GM19467 (cell line): ENCODE results near the gene PLXNA3.

ENCODE experiments used
- ATAC-seq: cut with Tn5 transposase; IDR thresholded peaks from one replicate; pipeline ENCODE4 v1.9.1; 2021; ENCODE audit warnings: mild to moderate bottlenecking, moderate library complexity; ENCODE audit not compliant: unreplicated experiment

PLXNA3 gene

GRCh38 chrX:154434394-154435168 lies 23.5 kb upstream of the PLXNA3 start:
- ATAC-seq = no peak

- no peak for ATAC-seq
Observed at GRCh38 chrX:154435171-154435733, 22.8 kb upstream of the PLXNA3 start.

- ATAC-seq = no peak
Observed at GRCh38 chrX:154436374-154436982, 21.6 kb upstream of the PLXNA3 start.

GRCh38 chrX:154436983-154437752 lies 20.9 kb upstream of the PLXNA3 start, which contains the start of gene GDI1:
Gene GDI1, plus strand, starts transcription at chrX:154437154. Its CDS starts 101 bp downstream, at chrX:154437255.
- ATAC-seq = no peak

GRCh38 chrX:154437971-154438893 lies 19.8 kb upstream of the PLXNA3 start:
- no peak for ATAC-seq

- ATAC-seq = no peak
Observed at GRCh38 chrX:154439841-154440240, 18.2 kb upstream of the PLXNA3 start.

GRCh38 chrX:154440623-154441357 lies 17.3 kb upstream of the PLXNA3 start:
- ATAC-seq = no peak

GRCh38 chrX:154441564-154441963 lies 16.5 kb upstream of the PLXNA3 start:
- ATAC-seq = no peak

GRCh38 chrX:154441984-154442707 lies 15.9 kb upstream of the PLXNA3 start:
- ATAC-seq = no peak

GRCh38 chrX:154443479-154443910 lies 14.6 kb upstream of the PLXNA3 start:
- ATAC-seq = no peak

- peak; percentile 50 for ATAC-seq
Observed at GRCh38 chrX:154443992-154444754, 13.9 kb upstream of the PLXNA3 start, which contains the start of gene FAM50A. Gene FAM50A, plus strand, starts transcription at chrX:154444141. Its CDS starts 95 bp downstream, at chrX:154444236.

- ATAC-seq = no peak
Observed at GRCh38 chrX:154444755-154445246, 13.3 kb upstream of the PLXNA3 start.

- no peak for ATAC-seq
Observed at GRCh38 chrX:154445776-154446175, 12.3 kb upstream of the PLXNA3 start.

GRCh38 chrX:154446430-154446829 lies 11.7 kb upstream of the PLXNA3 start:
- no peak for ATAC-seq

- ATAC-seq = no peak
Observed at GRCh38 chrX:154448484-154448883, 9.6 kb upstream of the PLXNA3 start.

GRCh38 chrX:154449618-154450017 lies 8.5 kb upstream of the PLXNA3 start:
- ATAC-seq = no peak

GRCh38 chrX:154450312-154450711 lies 7.8 kb upstream of the PLXNA3 start:
- ATAC-seq = no peak

GRCh38 chrX:154452823-154453222 lies 5.3 kb upstream of the PLXNA3 start:
- ATAC-seq = no peak
